Bronchial smooth muscle cell (primary cell): Measurements from ENCODE around the gene OR5K2. TPM values are rescaled to one million over a fixed set of nuclear protein-coding genes. Genes with fewer than 3 reads are reported as not detected.

Source experiments
- total RNA-seq: library from RNA; depleted of rRNA; stranded (reverse); fragments of >200 nt; gene quantifications from 2 replicates; pipeline ENCODE4 v1.2.1, GENCODE V29; 2014

The OR5K2 gene
- not detected in 2 replicates for total RNA-seq

GRCh38 chr3:98497381-98497780 lies at the start of gene OR5K2:
Gene OR5K2 (plus strand): TSS chr3:98497681. CDS start chr3:98497681, 0 bp downstream.

GRCh38 chr3:98462901-98463300 lies 34.6 kb upstream of the OR5K2 start, which contains the start of gene OR5K1:
Gene OR5K1 (plus strand): TSS chr3:98463201. CDS start chr3:98469577, 6,376 bp downstream.

GRCh38 chr3:98522544-98523281 lies 25.2 kb downstream of the OR5K2 start, which contains the start of gene CLDND1:
Gene CLDND1 (minus strand): TSS chr3:98522902. CDS start chr3:98521424, 1,478 bp downstream.

GRCh38 chr3:98531622-98532274 lies 34.3 kb downstream of the OR5K2 start, which contains the start of gene GPR15:
Gene GPR15 (plus strand): TSS chr3:98531978. CDS start chr3:98532034, 56 bp downstream.

Other genes with a start within 250 kb of the OR5K2 start
- not detected in 2 replicates for gene OR5H6, start 233.4 kb upstream of the OR5K2 start, total RNA-seq
- gene OR5H2, start 215.2 kb upstream of the OR5K2 start, total RNA-seq = not detected in 2 replicates
- gene OR5K4, start 143.8 kb upstream of the OR5K2 start, total RNA-seq = not detected in 2 replicates
- gene OR5K3, start 107.0 kb upstream of the OR5K2 start, total RNA-seq = not detected in 2 replicates
- not detected in 2 replicates for gene OR5K1, start 34.5 kb upstream of the OR5K2 start, total RNA-seq
- 37.8 and 50.4 TPM in 2 replicates for gene CLDND1, start 25.2 kb downstream of the OR5K2 start, total RNA-seq
- not detected in 2 replicates for gene GPR15, start 34.3 kb downstream of the OR5K2 start, total RNA-seq
- 15.2 and 20.5 TPM in 2 replicates for gene CPOX, start 95.9 kb downstream of the OR5K2 start, total RNA-seq